IMR-90 (cell line): Measurements from ENCODE around the gene GOT2. TPM values are rescaled to one million over a fixed set of nuclear protein-coding genes. Genes with fewer than 3 reads are reported as not detected.

Experiments used
- ATAC-seq: fragments of 200-7000 bp; cut with Tn5 transposase; 2 replicates; pipeline ENCODE4 v1.9.1; 2020; ENCODE audit warnings: low read depth, mild to moderate bottlenecking, moderate library complexity
- BruUV-seq: library from RNA; stranded (reverse); fragments of 400-500 nt; replicated peaks from 2 replicates; lab custom pipeline; 2021; lab: Mats Ljungman, UMichigan
- CTCF ChIA-PET: fragments of 300-600 bp; formaldehyde crosslinking; extraction: SDS; loops from one replicate; lab custom pipeline; 2021; ENCODE audit warnings: antibody characterized with exemption; lab: Yijun Ruan, JAX
- POLR2A ChIA-PET: fragments of 300-600 bp; sonication (Branson Sonifier 250); formaldehyde crosslinking; loops from one replicate; lab custom pipeline; 2022; ENCODE audit warnings: antibody characterized with exemption; ENCODE audit not compliant: unreplicated experiment; lab: Charles Lee
- DNase-seq: peaks from one replicate; pipeline ENCODE4 v3.0.0; 2013
- H2AFZ ChIP-seq: replicated peaks from 2 replicates; pipeline ENCODE3; 2013; ENCODE audit warnings: low read length, mild to moderate bottlenecking; ENCODE audit not compliant: poor library complexity
- H2AK5ac ChIP-seq: 2 replicates; pipeline ENCODE4 v1.6.1; 2013; ENCODE audit warnings: low read depth, low read length, inconsistent platforms
- H2AK9ac ChIP-seq: replicated peaks from 2 replicates; pipeline ENCODE3; 2013; ENCODE audit warnings: mild to moderate bottlenecking, low read depth, low read length, moderate library complexity; ENCODE audit not compliant: poor library complexity
- H2BK120ac ChIP-seq: 2 replicates; pipeline ENCODE4 v1.6.1; 2013; ENCODE audit warnings: low read depth, low read length, inconsistent platforms
- H2BK15ac ChIP-seq: 3 replicates; pipeline ENCODE4 v1.6.1; 2013; ENCODE audit warnings: low read depth, low read length, inconsistent platforms
- H2BK20ac ChIP-seq: 2 replicates; pipeline ENCODE4 v1.6.1; 2013; ENCODE audit warnings: low read depth, mild to moderate bottlenecking, inconsistent platforms, low read length, moderate library complexity
- H2BK5ac ChIP-seq: 2 replicates; pipeline ENCODE4 v1.6.1; 2013; ENCODE audit warnings: mild to moderate bottlenecking, low read depth, low read length, inconsistent platforms; ENCODE audit not compliant: poor library complexity, severe bottlenecking
- H3K14ac ChIP-seq: replicated peaks from 2 replicates; pipeline ENCODE4 v1.6.1; 2013; ENCODE audit warnings: low read depth, low read length, inconsistent platforms
- H3K18ac ChIP-seq: 2 replicates; pipeline ENCODE4 v1.6.1; 2013; ENCODE audit warnings: low read depth, low read length, control low read depth
- H3K23ac ChIP-seq: 2 replicates; pipeline ENCODE4 v1.6.1; 2013; ENCODE audit warnings: low read depth, low read length, inconsistent platforms
- H3K27ac ChIP-seq: 2 replicates; pipeline ENCODE4 v1.5.1; 2013; ENCODE audit warnings: mild to moderate bottlenecking, control low read depth, low read length; ENCODE audit not compliant: insufficient read depth
- H3K27me3 ChIP-seq: 2 replicates; pipeline ENCODE4 v1.6.1; 2013; ENCODE audit warnings: low read length; ENCODE audit not compliant: control insufficient read depth, insufficient read depth
- H3K36me3 ChIP-seq: 2 replicates; pipeline ENCODE4 v1.6.1; 2013; ENCODE audit warnings: low read length, mixed read lengths; ENCODE audit not compliant: control insufficient read depth, insufficient read depth
- H3K4ac ChIP-seq: 2 replicates; pipeline ENCODE4 v1.6.1; 2013; ENCODE audit warnings: low read depth, low read length, inconsistent platforms
- H3K4me1 ChIP-seq: 2 replicates; pipeline ENCODE4 v1.6.1; 2013; ENCODE audit warnings: low read length, mixed read lengths; ENCODE audit not compliant: control insufficient read depth, insufficient read depth
- H3K4me2 ChIP-seq: 2 replicates; pipeline ENCODE4 v1.6.1; 2013; ENCODE audit warnings: low read depth, mild to moderate bottlenecking, control low read depth, low read length, moderate library complexity
- H3K4me3 ChIP-seq: 2 replicates; pipeline ENCODE4 v1.5.1; 2013; ENCODE audit warnings: low read depth, mild to moderate bottlenecking, control low read depth, low read length, moderate library complexity; ENCODE audit not compliant: insufficient read depth
- H3K56ac ChIP-seq: 2 replicates; pipeline ENCODE4 v1.6.1; 2013; ENCODE audit warnings: low read length, inconsistent platforms; ENCODE audit not compliant: insufficient read depth; ENCODE audit errors: extremely low read depth
- H3K79me1 ChIP-seq, 2 experiments: 2 replicates each; pipeline ENCODE4 v1.6.1; 2013; ENCODE audit warnings: low read length in 2 of 2, inconsistent platforms in 1 of 2, low read depth in 1 of 2
- H3K9ac ChIP-seq: 2 replicates; pipeline ENCODE4 v1.6.1; 2013; ENCODE audit warnings: low read depth, low read length, control low read depth
- H3K9me1 ChIP-seq: 2 replicates; pipeline ENCODE4 v1.6.1; 2013; ENCODE audit warnings: low read length, inconsistent platforms; ENCODE audit not compliant: insufficient read depth
- H3K9me3 ChIP-seq: 2 replicates; pipeline ENCODE4 v1.6.1; 2013; ENCODE audit warnings: low read length; ENCODE audit not compliant: control insufficient read depth, insufficient read depth
- H4K20me1 ChIP-seq: 2 replicates; pipeline ENCODE4 v1.6.1; 2013; ENCODE audit warnings: low read length, inconsistent platforms; ENCODE audit not compliant: insufficient read depth
- H4K5ac ChIP-seq: 2 replicates; pipeline ENCODE4 v1.6.1; 2013; ENCODE audit warnings: mild to moderate bottlenecking, low read depth, low read length, control low read depth
- H4K8ac ChIP-seq, 2 experiments: 2 replicates each; pipeline ENCODE4 v1.6.1; 2013; ENCODE audit warnings: low read depth in 2 of 2, low read length in 2 of 2, control low read depth in 1 of 2, inconsistent platforms in 1 of 2
- H4K91ac ChIP-seq: 2 replicates; pipeline ENCODE4 v1.6.1; 2013; ENCODE audit warnings: low read depth, low read length, inconsistent platforms; ENCODE audit not compliant: insufficient read depth
- BHLHE40 ChIP-seq: fragments of 150-350 bp; IDR thresholded peaks from 2 replicates; pipeline ENCODE4 v1.6.1; 2016; ENCODE audit warnings: mild to moderate bottlenecking, low read depth, low read length
- CEBPB ChIP-seq: IDR thresholded peaks from 2 replicates; pipeline ENCODE4 v1.6.1; 2012; ENCODE audit warnings: low read depth, low read length, improper control_type of control experiment
- CHD1 ChIP-seq: IDR thresholded peaks from 2 replicates; pipeline ENCODE4 v1.6.1; 2012; ENCODE audit warnings: low read depth, low read length, improper control_type of control experiment
- CTCF ChIP-seq: conservative IDR thresholded peaks from 2 replicates; pipeline ENCODE4 v1.5.1; 2012; ENCODE audit warnings: mild to moderate bottlenecking, low read depth, low read length, improper control_type of control experiment
- ELK1 ChIP-seq: fragments of 150-350 bp; IDR thresholded peaks from 2 replicates; pipeline ENCODE4 v1.6.1; 2016; ENCODE audit warnings: low read depth, mild to moderate bottlenecking, low read length, moderate library complexity, borderline replicate concordance
- FOS ChIP-seq: fragments of 150-350 bp; IDR thresholded peaks from 2 replicates; pipeline ENCODE4 v1.6.1; 2016; ENCODE audit warnings: low read depth, low read length
- MAFK ChIP-seq: IDR thresholded peaks from 2 replicates; pipeline ENCODE4 v1.6.1; 2012; ENCODE audit warnings: low read depth, low read length, improper control_type of control experiment
- MAZ ChIP-seq: IDR thresholded peaks from 2 replicates; pipeline ENCODE4 v1.6.1; 2012; ENCODE audit warnings: low read depth, mild to moderate bottlenecking, low read length, improper control_type of control experiment, moderate library complexity, borderline replicate concordance
- MXI1 ChIP-seq: IDR thresholded peaks from 2 replicates; pipeline ENCODE4 v1.6.1; 2012; ENCODE audit warnings: low read depth, mild to moderate bottlenecking, low read length, moderate library complexity, borderline replicate concordance
- NFE2L2 ChIP-seq: fragments of 150-350 bp; IDR thresholded peaks from 2 replicates; pipeline ENCODE4 v1.6.1; 2016; ENCODE audit warnings: low read depth, mild to moderate bottlenecking, low read length
- POLR2A ChIP-seq: IDR thresholded peaks from 2 replicates; pipeline ENCODE4 v1.6.1; 2012; ENCODE audit warnings: mild to moderate bottlenecking, low read depth, low read length
- RAD21 ChIP-seq: IDR thresholded peaks from 2 replicates; pipeline ENCODE4 v1.6.1; 2012; ENCODE audit warnings: low read length, improper control_type of control experiment
- RCOR1 ChIP-seq: IDR thresholded peaks from 2 replicates; pipeline ENCODE4 v1.6.1; 2012; ENCODE audit warnings: mild to moderate bottlenecking, low read length, improper control_type of control experiment; ENCODE audit not compliant: insufficient replicate concordance
- RFX5 ChIP-seq: IDR thresholded peaks from 2 replicates; pipeline ENCODE4 v1.8.0; 2012; ENCODE audit warnings: low read depth, mild to moderate bottlenecking, low read length, moderate library complexity
- SMC3 ChIP-seq: fragments of 150-350 bp; IDR thresholded peaks from 2 replicates; pipeline ENCODE4 v1.6.1; 2016; ENCODE audit warnings: low read depth, mild to moderate bottlenecking, antibody characterized with exemption, low read length, moderate library complexity
- WGBS, 2 experiments: methylation state at CpG; one replicate each; pipeline versions ENCODE4 v1.1.5 to v1.1.7; 2013; ENCODE audit warnings: missing lambda C conversion rate in 2 of 2; ENCODE audit not compliant: insufficient read length in 1 of 2; ENCODE audit errors: extremely low coverage in 2 of 2; 5-methylcytosine and 5-hydroxymethylcytosine counted together
- dilution Hi-C: fragments of 300-500 bp; cut with HindIII; formaldehyde crosslinking; loops from one replicate; pipeline ENCODE4 v1.14.3; 2018; ENCODE audit warnings: low sequenced_read_pairs; ENCODE audit not compliant: unreplicated experiment
- in situ Hi-C: fragments of 300-500 bp; cut with MboI; formaldehyde crosslinking; loops from 3 replicates; pipeline ENCODE4 v1.14.3; 2019; ENCODE audit warnings: low sequenced_read_pairs, inconsistent platforms, mixed read lengths
- intact Hi-C: fragments of 100-400 bp; cut with micrococcal nuclease; formaldehyde crosslinking; loops from 2 replicates; pipeline ENCODE4 v1.10.0; 2022
- polyA plus RNA-seq, 3 experiments: library from polyadenylated mRNA; depleted of rRNA; stranded (reverse); fragments of >200 nt; gene quantifications; 2 replicates each; pipeline ENCODE4 v1.2.3, GENCODE V29; 2012; ENCODE audit warnings: low replicate concordance in 1 of 3
- total RNA-seq: library from RNA; depleted of rRNA; stranded (reverse); fragments of >200 nt; gene quantifications from 2 replicates; pipeline ENCODE4 v1.2.3, GENCODE V29; 2012

The GOT2 gene
- total and polyA plus RNA-seq, 2 of the 4 experiments (the other 2 are of a cell fraction) = 50.2 to 60.2 TPM

- H2AK9ac ChIP-seq = peak within 1 kb of the TSS; percentile 92
- intact Hi-C loops (no loop called here), dilution Hi-C loops (no loop called here)
- TF ChIP-seq POLR2A (peak; percentile 51; the same call in 1 of the 2 replicates), CEBPB (no peak), MAFK (no peak), ELK1 (no peak), CHD1 (no peak), SMC3 (no peak), RCOR1 (no peak), RFX5 (no peak), NFE2L2 (no peak), RAD21 (no peak), BHLHE40 (peak; percentile 91), MAZ (no peak), MXI1 (peak; percentile 89), CTCF (no peak), FOS (peak; percentile 54; the same call in 1 of the 2 replicates)
Observed at GRCh38 chr16:58684354-58685083, 49.6 kb downstream of the GOT2 start, which contains the start of gene SLC38A7. SLC38A7 (minus strand) TSS chr16:58684770; CDS start chr16:58680126, 4,644 bp downstream.

More at GRCh38 chr16:58684354-58685083, 49.6 kb downstream of the GOT2 start, which contains the start of gene SLC38A7:
- peak within 1 kb of the TSS; percentile 16; the same call in 1 of the 3 replicates for H2BK15ac ChIP-seq
- peaks cover 8% of the 10 kb centered on the region for H3K4me1 ChIP-seq
- DNase-seq (peak; percentile 80), ATAC-seq (peak; percentile 94)
- H3K79me1 ChIP-seq = peaks cover 10 to 32% of the 10 kb centered on the region in 2 experiments
- peak within 1 kb of the TSS; percentile 86 for H3K4me3 ChIP-seq
- peak within 1 kb of the TSS; percentile 99 for H2AFZ ChIP-seq
- H3K18ac ChIP-seq = peak within 1 kb of the TSS; percentile 80
- H2BK120ac ChIP-seq = peak within 1 kb of the TSS; percentile 84; the same call in 1 of the 2 replicates
- in situ Hi-C loops = no loop called here
- H3K27me3 ChIP-seq = no peaks in the 10 kb centered on the region
- H3K9me1 ChIP-seq = peaks cover 15% of the 10 kb centered on the region
- peak within 1 kb of the TSS; percentile 82 for H3K14ac ChIP-seq
- peak within 1 kb of the TSS; percentile 90 for H3K23ac ChIP-seq
- H3K56ac ChIP-seq = peak within 1 kb of the TSS; percentile 62
- H4K91ac ChIP-seq = peak within 1 kb of the TSS; percentile 45
- H4K5ac ChIP-seq = peak within 1 kb of the TSS; percentile 98
- H2BK20ac ChIP-seq = peak within 1 kb of the TSS; percentile 64
- peak within 1 kb of the TSS; percentile 82 for H3K9ac ChIP-seq
- no peaks in the 10 kb centered on the region for H3K9me3 ChIP-seq
- peaks cover 14% of the 10 kb centered on the region; the same call in 1 of the 2 replicates for H3K36me3 ChIP-seq
- POLR2A ChIA-PET = no interaction called here
- peak within 1 kb of the TSS; percentile 67 for H3K27ac ChIP-seq
- H2AK5ac ChIP-seq = peak within 1 kb of the TSS; percentile 12; the same call in 1 of the 2 replicates
- H4K8ac ChIP-seq = peak within 1 kb of the TSS; percentile 14 to 98
- H4K20me1 ChIP-seq = no peaks in the 10 kb centered on the region; the same call in 1 of the 2 replicates
- 8% methylated on average over 5 of the region's 41 CpGs; no CpG with 5 or more reads in 1 of the 2 experiments for WGBS, 2 experiments
- H3K4me2 ChIP-seq = peak within 1 kb of the TSS; percentile 96
- TSS peak; percentile 56 for BruUV-seq
- CTCF ChIA-PET = interaction anchor here (0.7 kb wide), 1 partner anchor 976 kb away, joined by 4 read pairs; no protein-coding TSS in a partner anchor
- H3K4ac ChIP-seq = peak within 1 kb of the TSS; percentile 78
- H2BK5ac ChIP-seq = peak within 1 kb of the TSS; percentile 69
